OCI-LY1 (cell line): Measurements from ENCODE around the gene OXSR1.

Source experiments
- CTCF ChIP-seq: fragments of 200-600 bp; sonication (generic), shearing (Covaris generic); IDR thresholded peaks from 2 replicates; pipeline ENCODE4 v1.5.1; 2017; ENCODE audit warnings: mild to moderate bottlenecking, antibody characterized with exemption, low read length, moderate library complexity, mixed read lengths
- EZH2 ChIP-seq: fragments of 200-600 bp; sonication (generic), shearing (Covaris generic); IDR thresholded peaks from 2 replicates; pipeline ENCODE4 v1.8.0; 2017; ENCODE audit warnings: borderline replicate concordance, mixed run types, mild to moderate bottlenecking, antibody characterized with exemption, low read length, moderate library complexity, mixed read lengths

DNA sequence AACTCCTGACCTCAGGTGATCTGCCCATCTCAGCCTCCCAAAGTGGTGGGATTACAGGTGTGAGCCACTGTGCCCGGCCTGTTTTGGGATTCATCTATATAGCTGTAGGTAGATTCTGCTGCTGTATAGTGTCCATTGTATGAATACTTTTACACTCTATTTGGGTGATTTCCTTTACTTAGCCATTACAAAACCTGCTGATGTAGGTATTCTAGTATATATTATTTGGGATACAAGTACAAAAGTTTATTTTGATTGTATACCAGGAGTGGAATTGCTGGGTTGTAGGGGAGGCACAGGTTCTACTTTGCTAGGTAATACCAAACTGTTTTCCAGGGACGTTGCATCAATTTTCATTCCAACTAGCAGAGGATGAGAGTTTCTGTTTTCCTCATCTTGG, 9.5 kb upstream of the OXSR1 start:
- TF ChIP-seq EZH2 (no peak), CTCF (no peak)
